GM12891 (cell line): ENCODE data around the gene SDR9C7.
"Not testable (repeated sequence)": the region's sequence is repeated elsewhere in the genome, so short reads cannot be mapped to it uniquely, and the experiment has no call there.

ENCODE experiments used
- DNase-seq: peaks from one replicate; pipeline ENCODE4 v3.0.0; 2011; ENCODE audit warnings: low spot score; ENCODE audit not compliant: insufficient read length
- FAIRE-seq: peaks from 2 replicates; lab custom pipeline; 2011; peaks lifted over from hg19 to GRCh38; lab: Jason Lieb, UNC
- PAX5 ChIP-seq: IDR thresholded peaks from 2 replicates; pipeline ENCODE4 v1.6.1; 2011; ENCODE audit warnings: low read length, moderate library complexity, mild to moderate bottlenecking; ENCODE audit not compliant: insufficient read depth, severe bottlenecking
- POLR2A ChIP-seq: IDR thresholded peaks from 2 replicates; pipeline ENCODE4 v1.6.1; 2011; ENCODE audit warnings: low read depth, low read length, control low read depth
- POLR2AphosphoS5 ChIP-seq: IDR thresholded peaks from 2 replicates; pipeline ENCODE4 v1.6.1; 2011; ENCODE audit warnings: low read depth, low read length, control low read depth
- POU2F2 ChIP-seq: IDR thresholded peaks from 2 replicates; pipeline ENCODE4 v1.6.1; 2011; ENCODE audit warnings: low read depth, mild to moderate bottlenecking, control low read depth, low read length, moderate library complexity
- SPI1 ChIP-seq: IDR thresholded peaks from 2 replicates; pipeline ENCODE4 v1.6.1; 2011; ENCODE audit warnings: low read depth, low read length, control low read depth
- TAF1 ChIP-seq: IDR thresholded peaks from 2 replicates; pipeline ENCODE4 v1.6.1; 2011; ENCODE audit warnings: low read depth, low read length, control low read depth

The SDR9C7 gene

GRCh38 chr12:56930241-56930640, 4.0 kb downstream of the SDR9C7 start:
- no peak for TF ChIP-seq TAF1
- no peak for TF ChIP-seq POU2F2
- no peak for TF ChIP-seq POLR2AphosphoS5
- no peak for TF ChIP-seq PAX5
- no peak for TF ChIP-seq POLR2A
- no peak for TF ChIP-seq SPI1
- DNase-seq (no peak), FAIRE-seq (no peak)

GRCh38 chr12:56929780-56930179, 4.4 kb downstream of the SDR9C7 start:
- FAIRE-seq, result no peak
- DNase-seq, result no peak
- TF ChIP-seq TAF1, result no peak
- TF ChIP-seq SPI1, result no peak
- no peak for TF ChIP-seq POLR2A
- TF ChIP-seq PAX5, result no peak
- no peak for TF ChIP-seq POU2F2

GRCh38 chr12:56928262-56928661, 5.9 kb downstream of the SDR9C7 start:
- DNase-seq, result no peak
- TF ChIP-seq TAF1 (no peak), POU2F2 (no peak), SPI1 (no peak), PAX5 (no peak), POLR2A (no peak), POLR2AphosphoS5 (no peak)
- no peak for FAIRE-seq

GRCh38 chr12:56927281-56927680, 6.9 kb downstream of the SDR9C7 start:
- no peak for DNase-seq
- no peak for TF ChIP-seq POU2F2
- TF ChIP-seq PAX5, result no peak
- TF ChIP-seq SPI1, result no peak
- TF ChIP-seq TAF1, result no peak
- TF ChIP-seq POLR2AphosphoS5, result no peak
- TF ChIP-seq POLR2A, result no peak
- no peak for FAIRE-seq

GRCh38 chr12:56922031-56922430, 12.2 kb downstream of the SDR9C7 start:
- FAIRE-seq, result no peak
- DNase-seq, result no peak
- TF ChIP-seq POU2F2, result no peak
- no peak for TF ChIP-seq POLR2A
- no peak for TF ChIP-seq SPI1
- no peak for TF ChIP-seq PAX5
- no peak for TF ChIP-seq TAF1
- TF ChIP-seq POLR2AphosphoS5, result no peak

- DNase-seq (no peak), FAIRE-seq (no peak)
Measured at GRCh38 chr12:56921346-56921745, 12.9 kb downstream of the SDR9C7 start.

GRCh38 chr12:56918139-56918538, 16.1 kb downstream of the SDR9C7 start:
- FAIRE-seq, DNase-seq: not testable (repeated sequence)

More at GRCh38 chr12:56921346-56921745, 12.9 kb downstream of the SDR9C7 start:
- no peak for TF ChIP-seq POLR2AphosphoS5
- no peak for TF ChIP-seq PAX5
- no peak for TF ChIP-seq POU2F2
- no peak for TF ChIP-seq TAF1
- no peak for TF ChIP-seq SPI1
- TF ChIP-seq POLR2A, result no peak

GRCh38 chr12:56916996-56917333, 17.2 kb downstream of the SDR9C7 start:
- TF ChIP-seq POLR2A (no peak), PAX5 (no peak), POLR2AphosphoS5 (no peak), SPI1 (no peak), TAF1 (no peak), POU2F2 (no peak)
- DNase-seq (no peak), FAIRE-seq (no peak)

- no peak for TF ChIP-seq POLR2AphosphoS5
- TF ChIP-seq POLR2A, result no peak
- no peak for TF ChIP-seq TAF1
- no peak for TF ChIP-seq SPI1
- TF ChIP-seq POU2F2, result no peak
- TF ChIP-seq PAX5, result no peak
- DNase-seq (no peak), FAIRE-seq (no peak)
Measured at GRCh38 chr12:56916296-56916995, 17.8 kb downstream of the SDR9C7 start.

- DNase-seq (no peak), FAIRE-seq (no peak)
- TF ChIP-seq PAX5, result no peak
- TF ChIP-seq POLR2AphosphoS5, result no peak
- TF ChIP-seq SPI1, result no peak
Measured at GRCh38 chr12:56914724-56915123, 19.5 kb downstream of the SDR9C7 start.
